A673 (cell line): ENCODE results near the gene EXOC8. TPM values are rescaled to one million over a fixed set of nuclear protein-coding genes. Genes with fewer than 3 reads are reported as not detected.

Experiments
- BruUV-seq: library from RNA; stranded (reverse); fragments of 400-500 nt; replicated peaks from 2 replicates; lab custom pipeline; 2021; lab: Mats Ljungman, UMichigan
- CTCF ChIA-PET: fragments of 300-600 bp; sonication (Branson Sonifier 250); formaldehyde crosslinking; loops from one replicate; lab custom pipeline; 2022; ENCODE audit warnings: antibody characterized with exemption; lab: Charles Lee
- POLR2A ChIA-PET: fragments of 300-600 bp; sonication (Branson Sonifier 250); formaldehyde crosslinking; loops from one replicate; lab custom pipeline; 2022; ENCODE audit warnings: antibody characterized with exemption; ENCODE audit not compliant: low non-redundant PET; lab: Charles Lee
- DNase-seq: peaks from one replicate; pipeline ENCODE4 v3.0.0-alpha.2; 2015; ENCODE audit warnings: low spot score
- H3K27ac ChIP-seq: fragments of 200-600 bp; sonication (generic); 2 replicates; pipeline ENCODE4 v1.5.1; 2016; ENCODE audit warnings: mixed run types, low read depth, mild to moderate bottlenecking, mixed read lengths, antibody characterized with exemption, low read length; ENCODE audit not compliant: poor library complexity, severe bottlenecking
- H3K27me3 ChIP-seq: fragments of 200-600 bp; sonication (generic); replicated peaks from 2 replicates; pipeline ENCODE4 v1.6.1; 2017; ENCODE audit warnings: mixed run types, low read depth, mild to moderate bottlenecking, mixed read lengths, antibody characterized with exemption, low read length; ENCODE audit not compliant: insufficient read depth, poor library complexity
- H3K36me3 ChIP-seq: fragments of 200-600 bp; sonication (generic); 2 replicates; pipeline ENCODE4 v1.6.1; 2016; ENCODE audit warnings: mixed run types, mild to moderate bottlenecking, mixed read lengths, antibody characterized with exemption, low read length; ENCODE audit not compliant: insufficient read depth, poor library complexity, severe bottlenecking
- H3K4me1 ChIP-seq: fragments of 200-600 bp; sonication (generic); 2 replicates; pipeline ENCODE4 v1.6.1; 2017; ENCODE audit warnings: mixed run types, mild to moderate bottlenecking, mixed read lengths, antibody characterized with exemption, low read length; ENCODE audit not compliant: insufficient read depth, poor library complexity, severe bottlenecking
- H3K4me3 ChIP-seq: fragments of 200-600 bp; sonication (generic); 2 replicates; pipeline ENCODE4 v1.5.1; 2016; ENCODE audit warnings: low read depth, mixed run types, mild to moderate bottlenecking, mixed read lengths, low read length; ENCODE audit not compliant: poor library complexity, severe bottlenecking
- H3K9me3 ChIP-seq: fragments of 200-600 bp; sonication (generic); 2 replicates; pipeline ENCODE4 v1.6.1; 2016; ENCODE audit warnings: mixed run types, low read depth, mild to moderate bottlenecking, mixed read lengths, antibody characterized with exemption, low read length; ENCODE audit not compliant: poor library complexity, severe bottlenecking
- EZH2 ChIP-seq: fragments of 200-600 bp; sonication (generic); IDR thresholded peaks from 2 replicates; pipeline ENCODE4 v1.6.1; 2017; ENCODE audit warnings: borderline replicate concordance, low read depth, mild to moderate bottlenecking, mixed read lengths, antibody characterized with exemption, low read length; ENCODE audit not compliant: poor library complexity, severe bottlenecking
- intact Hi-C: fragments of 100-400 bp; cut with micrococcal nuclease; formaldehyde crosslinking; loops from one replicate; pipeline ENCODE4 v1.10.0; 2022; ENCODE audit not compliant: unreplicated experiment
- total RNA-seq: library from RNA; stranded (reverse); gene quantifications from 2 replicates; pipeline ENCODE4 v1.2.3, GENCODE V29; 2021
- TF ChIP-seq, protein P1 (sequence below): fragments of 300-800, 200-600 bp; sonication (generic); conservative IDR thresholded peaks from 2 replicates; pipeline ENCODE4 v1.5.1; 2017; ENCODE audit warnings: low read depth, mild to moderate bottlenecking, antibody characterized with exemption, low read length, moderate library complexity, mixed read lengths

The EXOC8 gene
- total RNA-seq, 1 experiment from 2014 or later, result 13.8 TPM

DNA sequence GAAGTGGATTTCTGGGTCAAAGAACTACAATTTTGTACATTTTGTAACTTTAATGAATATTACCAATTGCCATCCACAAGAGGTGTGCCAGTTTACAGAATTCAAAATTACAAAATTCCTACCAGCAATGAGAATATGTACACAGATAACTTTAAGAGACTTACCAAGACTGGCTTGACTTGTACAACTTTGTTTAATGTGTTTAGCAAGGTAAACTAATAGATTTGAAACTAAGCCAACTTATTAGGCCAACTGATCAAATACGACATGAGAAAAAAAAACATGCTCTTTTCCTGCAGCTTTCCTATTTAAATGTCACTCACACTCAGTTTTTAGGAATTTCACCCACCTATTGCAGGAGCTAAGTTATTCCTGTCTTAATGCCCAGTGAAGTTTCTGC, 11.4 kb downstream of the EXOC8 start:
- intact Hi-C loops, result no loop called here
- H3K4me1 ChIP-seq, result no peaks in the 10 kb centered on the region
- no peaks in the 10 kb centered on the region for H3K27me3 ChIP-seq
- no peaks in the 10 kb centered on the region for H3K9me3 ChIP-seq
- POLR2A ChIA-PET, result no interaction called here
- CTCF ChIA-PET, result interaction anchor here (0.6 kb wide), 1 partner anchor 525 kb away, joined by 3 read pairs; no protein-coding TSS in a partner anchor
- TF ChIP-seq, protein P1, sequence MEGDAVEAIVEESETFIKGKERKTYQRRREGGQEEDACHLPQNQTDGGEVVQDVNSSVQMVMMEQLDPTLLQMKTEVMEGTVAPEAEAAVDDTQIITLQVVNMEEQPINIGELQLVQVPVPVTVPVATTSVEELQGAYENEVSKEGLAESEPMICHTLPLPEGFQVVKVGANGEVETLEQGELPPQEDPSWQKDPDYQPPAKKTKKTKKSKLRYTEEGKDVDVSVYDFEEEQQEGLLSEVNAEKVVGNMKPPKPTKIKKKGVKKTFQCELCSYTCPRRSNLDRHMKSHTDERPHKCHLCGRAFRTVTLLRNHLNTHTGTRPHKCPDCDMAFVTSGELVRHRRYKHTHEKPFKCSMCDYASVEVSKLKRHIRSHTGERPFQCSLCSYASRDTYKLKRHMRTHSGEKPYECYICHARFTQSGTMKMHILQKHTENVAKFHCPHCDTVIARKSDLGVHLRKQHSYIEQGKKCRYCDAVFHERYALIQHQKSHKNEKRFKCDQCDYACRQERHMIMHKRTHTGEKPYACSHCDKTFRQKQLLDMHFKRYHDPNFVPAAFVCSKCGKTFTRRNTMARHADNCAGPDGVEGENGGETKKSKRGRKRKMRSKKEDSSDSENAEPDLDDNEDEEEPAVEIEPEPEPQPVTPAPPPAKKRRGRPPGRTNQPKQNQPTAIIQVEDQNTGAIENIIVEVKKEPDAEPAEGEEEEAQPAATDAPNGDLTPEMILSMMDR, result no peak
- no peak for TF ChIP-seq EZH2
- DNase-seq, result no peak
- H3K27ac ChIP-seq, result no peak overlapping the region
- H3K36me3 ChIP-seq, result no peaks in the 10 kb centered on the region
- H3K4me3 ChIP-seq, result no peak overlapping the region
- no TSS peak for BruUV-seq

DNA sequence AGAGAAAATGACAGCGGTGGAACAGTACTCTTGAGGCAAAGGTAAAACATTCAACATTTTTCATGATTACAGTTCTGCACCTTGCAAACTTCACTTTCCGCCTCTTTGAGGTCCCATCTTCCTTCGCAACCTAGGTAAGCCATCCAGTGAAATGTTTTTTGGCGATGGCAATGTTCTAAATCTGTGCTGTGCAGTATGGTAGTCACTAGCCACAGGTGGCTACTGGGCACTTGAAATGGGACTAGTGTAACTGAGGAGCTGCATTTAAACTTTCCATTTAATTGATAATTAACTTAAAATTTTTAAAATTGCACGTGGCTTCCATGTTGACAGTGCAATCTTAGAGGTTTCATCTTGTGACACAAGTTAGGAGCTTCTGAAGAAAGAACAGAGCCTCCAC, 13.0 kb downstream of the EXOC8 start:
- BruUV-seq, result no TSS peak
- H3K36me3 ChIP-seq, result no peaks in the 10 kb centered on the region
- no peak for DNase-seq
- no peaks in the 10 kb centered on the region for H3K9me3 ChIP-seq
- no peak overlapping the region for H3K4me3 ChIP-seq
- TF ChIP-seq, protein P1, result no peak
- TF ChIP-seq EZH2, result no peak
- POLR2A ChIA-PET, result no interaction called here
- CTCF ChIA-PET, result interaction anchor here (0.6 kb wide), 1 partner anchor 279 kb away, joined by 5 read pairs; no protein-coding TSS in a partner anchor
- H3K27ac ChIP-seq, result no peak overlapping the region
- no peaks in the 10 kb centered on the region for H3K27me3 ChIP-seq
- intact Hi-C loops, result no loop called here
- no peaks in the 10 kb centered on the region for H3K4me1 ChIP-seq

- intact Hi-C loops, result no loop called here
- Histone ChIP-seq H3K27me3 (no peaks in the 10 kb centered on the region), H3K27ac (no peak overlapping the region), H3K9me3 (no peaks in the 10 kb centered on the region), H3K4me1 (no peaks in the 10 kb centered on the region), H3K4me3 (no peak overlapping the region), H3K36me3 (no peaks in the 10 kb centered on the region)
- CTCF ChIA-PET, result no interaction called here
- POLR2A ChIA-PET, result no interaction called here
- TF ChIP-seq, protein P1, result no peak; the same call in 1 of the 2 replicates
- no peak for TF ChIP-seq EZH2
- no peak for DNase-seq
- BruUV-seq, result no TSS peak
These were observed 14.6 kb downstream of the EXOC8 start for GRCh38 chr1:231322880-231323530.
